Measurements from ENCODE around the gene GCNT2. TPM values are rescaled to one million over a fixed set of nuclear protein-coding genes. Genes with fewer than 3 reads are reported as not detected.

Gene GCNT2
- total RNA-seq, 2 donors from 2014 or later = 0.64 to 0.73 TPM

Other genes with a start within 250 kb of the GCNT2 start
- gene TFAP2A, start 106.3 kb upstream of the GCNT2 start, total RNA-seq = under 1 TPM in 1 of 2 donors, not detected in 1; 0.52 TPM
- not detected for gene C6orf52, start 173.3 kb downstream of the GCNT2 start, total RNA-seq
- gene PAK1IP1, start 173.6 kb downstream of the GCNT2 start, total RNA-seq = 10 to 100 TPM; 13.7 to 27.4 TPM
- gene TMEM14C, start 201.7 kb downstream of the GCNT2 start, total RNA-seq = 10 to 100 TPM; 52.6 to 64.1 TPM
- 100 to 1,000 TPM in 1 of 2 donors, 10 to 100 TPM in 1; 90.4 to 109 TPM for gene TMEM14B, start 226.5 kb downstream of the GCNT2 start, total RNA-seq